ENCODE results near the gene PCSK4. TPM values are rescaled to one million over a fixed set of nuclear protein-coding genes. Genes with fewer than 3 reads are reported as not detected.

Gene PCSK4
- total and polyA plus RNA-seq, 10 of the 15 experiments (the other 5 are each of a cell fraction or from before 2014, with no cell fraction given) = 0.27 to 0.99 (median 0.40) TPM; not detected in 3

GRCh38 chr19:1495799-1496713 is 5.9 kb upstream of the PCSK4 start:
- SMC1A ChIA-PET (ENCODE audit: uncharacterized antibody, unreplicated experiment) = no interaction called here
- no peaks in the 10 kb centered on the region; a peak in 1 of 4 replicates for H3K27me3 ChIP-seq (replicated peaks in 1 of 2; ENCODE audit: control insufficient read depth in 2 of 2, insufficient read depth in 2 of 2, low read length in 1 of 2)
- H2AFZ ChIP-seq (ENCODE audit: control insufficient read depth, low read depth, low read length) = no peak overlapping the region
- in situ Hi-C loops (cut with MboI) = no loop called here
- H3K4me2 ChIP-seq (ENCODE audit: control insufficient read depth, insufficient read depth) = no peak overlapping the region
- DNase-seq (ENCODE audit: low read depth, low spot score) = no peak
- no TSS peak for BruUV-seq (replicated peaks)
- RAD21 ChIA-PET (ENCODE audit: unreplicated experiment) = no interaction called here
- H4K20me1 ChIP-seq (ENCODE audit: control insufficient read depth, insufficient read depth) = no peaks in the 10 kb centered on the region
- POLR2A ChIA-PET = no interaction called here
- no peak for TF ChIP-seq GABPA (IDR thresholded peaks at IDR 0.05; ENCODE audit: low read depth)
- TF ChIP-seq YBX1 (IDR thresholded peaks at IDR 0.05) = no peak
- no peak for TF ChIP-seq IKZF2 (IDR thresholded peaks at IDR 0.05)
- TF ChIP-seq SMARCA5 (IDR thresholded peaks at IDR 0.05) = no peak
- no peak overlapping the region for H3K27ac ChIP-seq (ENCODE audit: control insufficient read depth, insufficient read depth)
- H3K4me3 ChIP-seq = no peak overlapping the region
- no peaks in the 10 kb centered on the region for H3K36me3 ChIP-seq (ENCODE audit: control insufficient read depth in 2 of 2, insufficient read depth in 2 of 2, low read length in 1 of 2)
- no peaks in the 10 kb centered on the region for H3K9me3 ChIP-seq (replicated peaks; ENCODE audit: control insufficient read depth, insufficient read depth, low read length)
- intact Hi-C loops (cut with micrococcal nuclease; ENCODE audit: unreplicated experiment) = no loop called here
- CTCF ChIA-PET = interaction anchor here (1.2 kb wide), 1 partner anchor 13 kb away, joined by 5 read pairs; no protein-coding TSS in a partner anchor
- H3K9ac ChIP-seq (ENCODE audit: control insufficient read depth, insufficient read depth, low read length) = no peak overlapping the region
- FAIRE-seq = no peak
- no peaks in the 10 kb centered on the region for H3K79me2 ChIP-seq (ENCODE audit: control insufficient read depth, insufficient read depth, low read length)
- H3K4me1 ChIP-seq (ENCODE audit: control insufficient read depth, insufficient read depth, low read length) = no peaks in the 10 kb centered on the region
- ATAC-seq = no peak
- 77% methylated on average over 40 of the region's 40 CpGs for WGBS (ENCODE audit: insufficient coverage, insufficient replicate concordance, low lambda C conversion rate, missing lambda C conversion rate)

- SMC1A ChIA-PET (ENCODE audit: uncharacterized antibody, unreplicated experiment) = no interaction called here
- no peaks in the 10 kb centered on the region for H4K20me1 ChIP-seq (ENCODE audit: control insufficient read depth, insufficient read depth)
- ATAC-seq (no peak), FAIRE-seq (no peak), DNase-seq (ENCODE audit: low read depth, low spot score) (no peak)
- H3K79me2 ChIP-seq (ENCODE audit: control insufficient read depth, insufficient read depth, low read length) = no peaks in the 10 kb centered on the region
- H3K4me3 ChIP-seq = no peak overlapping the region
- in situ Hi-C loops (cut with MboI) (no loop called here), intact Hi-C loops (cut with micrococcal nuclease; ENCODE audit: unreplicated experiment) (no loop called here)
- no peaks in the 10 kb centered on the region for H3K36me3 ChIP-seq (ENCODE audit: control insufficient read depth in 2 of 2, insufficient read depth in 2 of 2, low read length in 1 of 2)
- no peak overlapping the region for H2AFZ ChIP-seq (ENCODE audit: control insufficient read depth, low read depth, low read length)
- H3K27me3 ChIP-seq (replicated peaks in 1 of 2; ENCODE audit: control insufficient read depth in 2 of 2, insufficient read depth in 2 of 2, low read length in 1 of 2) = no peaks in the 10 kb centered on the region; a peak in 1 of 4 replicates
- no peak overlapping the region for H3K27ac ChIP-seq (ENCODE audit: control insufficient read depth, insufficient read depth)
- H3K9ac ChIP-seq (ENCODE audit: control insufficient read depth, insufficient read depth, low read length) = no peak overlapping the region
- no peak overlapping the region for H3K4me2 ChIP-seq (ENCODE audit: control insufficient read depth, insufficient read depth)
- WGBS (ENCODE audit: insufficient coverage, insufficient replicate concordance, low lambda C conversion rate, missing lambda C conversion rate) = 39% methylated on average over 36 of the region's 37 CpGs
- POLR2A ChIA-PET = no interaction called here
- BruUV-seq (replicated peaks) = no TSS peak
- RAD21 ChIA-PET (ENCODE audit: unreplicated experiment) = no interaction called here
- CTCF ChIA-PET = no interaction called here
- no peaks in the 10 kb centered on the region for H3K4me1 ChIP-seq (ENCODE audit: control insufficient read depth, insufficient read depth, low read length)
- H3K9me3 ChIP-seq (replicated peaks; ENCODE audit: control insufficient read depth, insufficient read depth, low read length) = no peaks in the 10 kb centered on the region
- no peak for TF ChIP-seq E2F4 (IDR thresholded peaks at IDR 0.05; ENCODE audit: low read depth, low read length)
- TF ChIP-seq, protein P1, sequence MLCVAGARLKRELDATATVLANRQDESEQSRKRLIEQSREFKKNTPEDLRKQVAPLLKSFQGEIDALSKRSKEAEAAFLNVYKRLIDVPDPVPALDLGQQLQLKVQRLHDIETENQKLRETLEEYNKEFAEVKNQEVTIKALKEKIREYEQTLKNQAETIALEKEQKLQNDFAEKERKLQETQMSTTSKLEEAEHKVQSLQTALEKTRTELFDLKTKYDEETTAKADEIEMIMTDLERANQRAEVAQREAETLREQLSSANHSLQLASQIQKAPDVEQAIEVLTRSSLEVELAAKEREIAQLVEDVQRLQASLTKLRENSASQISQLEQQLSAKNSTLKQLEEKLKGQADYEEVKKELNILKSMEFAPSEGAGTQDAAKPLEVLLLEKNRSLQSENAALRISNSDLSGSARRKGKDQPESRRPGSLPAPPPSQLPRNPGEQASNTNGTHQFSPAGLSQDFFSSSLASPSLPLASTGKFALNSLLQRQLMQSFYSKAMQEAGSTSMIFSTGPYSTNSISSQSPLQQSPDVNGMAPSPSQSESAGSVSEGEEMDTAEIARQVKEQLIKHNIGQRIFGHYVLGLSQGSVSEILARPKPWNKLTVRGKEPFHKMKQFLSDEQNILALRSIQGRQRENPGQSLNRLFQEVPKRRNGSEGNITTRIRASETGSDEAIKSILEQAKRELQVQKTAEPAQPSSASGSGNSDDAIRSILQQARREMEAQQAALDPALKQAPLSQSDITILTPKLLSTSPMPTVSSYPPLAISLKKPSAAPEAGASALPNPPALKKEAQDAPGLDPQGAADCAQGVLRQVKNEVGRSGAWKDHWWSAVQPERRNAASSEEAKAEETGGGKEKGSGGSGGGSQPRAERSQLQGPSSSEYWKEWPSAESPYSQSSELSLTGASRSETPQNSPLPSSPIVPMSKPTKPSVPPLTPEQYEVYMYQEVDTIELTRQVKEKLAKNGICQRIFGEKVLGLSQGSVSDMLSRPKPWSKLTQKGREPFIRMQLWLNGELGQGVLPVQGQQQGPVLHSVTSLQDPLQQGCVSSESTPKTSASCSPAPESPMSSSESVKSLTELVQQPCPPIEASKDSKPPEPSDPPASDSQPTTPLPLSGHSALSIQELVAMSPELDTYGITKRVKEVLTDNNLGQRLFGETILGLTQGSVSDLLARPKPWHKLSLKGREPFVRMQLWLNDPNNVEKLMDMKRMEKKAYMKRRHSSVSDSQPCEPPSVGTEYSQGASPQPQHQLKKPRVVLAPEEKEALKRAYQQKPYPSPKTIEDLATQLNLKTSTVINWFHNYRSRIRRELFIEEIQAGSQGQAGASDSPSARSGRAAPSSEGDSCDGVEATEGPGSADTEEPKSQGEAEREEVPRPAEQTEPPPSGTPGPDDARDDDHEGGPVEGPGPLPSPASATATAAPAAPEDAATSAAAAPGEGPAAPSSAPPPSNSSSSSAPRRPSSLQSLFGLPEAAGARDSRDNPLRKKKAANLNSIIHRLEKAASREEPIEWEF (IDR thresholded peaks at IDR 0.05; ENCODE audit: insufficient replicate concordance, low read depth, low read length) = no peak
- TF ChIP-seq TARDBP (IDR thresholded peaks at IDR 0.05; ENCODE audit: borderline replicate concordance) = no peak
- TF ChIP-seq SPI1 (IDR thresholded peaks at IDR 0.05; ENCODE audit: borderline replicate concordance, insufficient read depth, low read depth, low read length) = no peak
Measured at GRCh38 chr19:1495051-1495798, 5.1 kb upstream of the PCSK4 start.

Data from GM12878 (cell line).